Posterior cingulate gyrus (tissue), 11 donors: Measurements from ENCODE around the gene RAB9A.

ENCODE experiments used
- DNase-seq, 10 donors: peaks; one replicate each; pipeline versions ENCODE4 v3.0.0 to v3.0.0-alpha.2; 2020 to 2021; ENCODE audit warnings: mixed read lengths in 3 of 10
- intact Hi-C: fragments of 100-400 bp; cut with DNase I; formaldehyde crosslinking; loops from one replicate; pipeline ENCODE4 v1.15.1; 2023

RAB9A gene

GRCh38 chrX:13734278-13735172, 45.6 kb downstream of the RAB9A start, which contains the start of the genes OFD1 and TRAPPC2:
Gene OFD1, plus strand, starts transcription at chrX:13734748. Its CDS starts 324 bp downstream, at chrX:13735072.
Gene TRAPPC2, minus strand, starts transcription at chrX:13734620. Its CDS starts 14,657 bp downstream, at chrX:13719963.
- intact Hi-C loops: loop anchor here (5.0 kb wide), 1 partner anchor 47 kb away; the partner anchor contains the start of gene RAB9A

GRCh38 chrX:13741695-13742094, 52.8 kb downstream of the RAB9A start:
- DNase-seq: no peak
- intact Hi-C loops: loop anchor here (10.0 kb wide), 1 partner anchor 237 kb away; no protein-coding TSS in a partner anchor

More at GRCh38 chrX:13734278-13735172, 45.6 kb downstream of the RAB9A start, which contains the start of the genes OFD1 and TRAPPC2:
- peak; percentile 81 to 98 (median 84) for DNase-seq

- no peak for DNase-seq
- intact Hi-C loops: loop anchor here (10.0 kb wide), 1 partner anchor 238 kb away; no protein-coding TSS in a partner anchor
These were observed 53.7 kb downstream of the RAB9A start for GRCh38 chrX:13742397-13743176.

- peak in 3 of 10 donors; percentile 25 to 49 (median 37) for DNase-seq
- intact Hi-C loops: loop anchor here (2.0 to 10.0 kb wide), 2 partner anchors 89 to 243 kb away; no protein-coding TSS in a partner anchor
These were observed 58.9 kb downstream of the RAB9A start for GRCh38 chrX:13747836-13748235.

GRCh38 chrX:13748486-13748885, 59.6 kb downstream of the RAB9A start:
- intact Hi-C loops: loop anchor here (2.0 to 10.0 kb wide), 2 partner anchors 90 to 244 kb away; no protein-coding TSS in a partner anchor
- DNase-seq: no peak

GRCh38 chrX:13750204-13750603, 61.3 kb downstream of the RAB9A start:
- DNase-seq: no peak
- intact Hi-C loops: loop anchor here (2.0 kb wide), 1 partner anchor 283 kb away; no protein-coding TSS in a partner anchor

GRCh38 chrX:13750812-13751211, 61.9 kb downstream of the RAB9A start:
- intact Hi-C loops: loop anchor here (2.0 kb wide), 1 partner anchor 282 kb away; no protein-coding TSS in a partner anchor
- no peak for DNase-seq

GRCh38 chrX:13752141-13752540, 63.2 kb downstream of the RAB9A start:
- DNase-seq: no peak
- intact Hi-C loops: no loop called here

GRCh38 chrX:13752646-13753045, 63.7 kb downstream of the RAB9A start:
- DNase-seq: no peak
- intact Hi-C loops: no loop called here

GRCh38 chrX:13754765-13755164, 65.8 kb downstream of the RAB9A start:
- intact Hi-C loops: no loop called here
- DNase-seq: no peak

GRCh38 chrX:13755254-13755653, 66.3 kb downstream of the RAB9A start:
- DNase-seq: no peak
- intact Hi-C loops: no loop called here

- no peak for DNase-seq
- intact Hi-C loops: no loop called here
These were observed 67.5 kb downstream of the RAB9A start for GRCh38 chrX:13756381-13756780.

GRCh38 chrX:13759152-13759718, 70.3 kb downstream of the RAB9A start:
- DNase-seq: no peak
- intact Hi-C loops: no loop called here
